ENCODE data around the gene CALML6. TPM values are rescaled to one million over a fixed set of nuclear protein-coding genes. Genes with fewer than 3 reads are reported as not detected.

Gene CALML6
- total RNA-seq, 1 experiment from 2014 or later: 1.7 TPM

GRCh38 chr1:1879942-1880341 lies 35.1 kb upstream of the CALML6 start:
- no peak overlapping the region for H2BK12ac ChIP-seq (ENCODE audit: insufficient read length, low read depth, low read length)
- no peak overlapping the region for H3K23ac ChIP-seq (ENCODE audit: insufficient read length, low read depth, low read length)
- H3K4me1 ChIP-seq (ENCODE audit: insufficient read depth, low read length): no peaks in the 10 kb centered on the region; the same call in 1 of the 2 replicates
- H3K4me1 Mint-ChIP-seq: peaks cover 40 to 54% of the 10 kb centered on the region in 2 experiments
- H3T11ph ChIP-seq (ENCODE audit: low read length): no peak overlapping the region
- no peak for DNase-seq
- peaks cover under 1% of the 10 kb centered on the region for H3K79me1 ChIP-seq (ENCODE audit: insufficient read depth, low read depth, low read length, poor library complexity, severe bottlenecking)
- no peak overlapping the region for H2BK5ac ChIP-seq (ENCODE audit: insufficient read length, low read length)
- TF ChIP-seq CTCF (conservative IDR thresholded peaks at IDR 0.05): no peak
- H3K27me3 ChIP-seq (ENCODE audit: insufficient read depth, low read length): no peaks in the 10 kb centered on the region
- H3K14ac ChIP-seq (ENCODE audit: insufficient read depth, low read length): no peak overlapping the region
- H3K4ac ChIP-seq (ENCODE audit: low read depth, low read length): no peak overlapping the region
- H3K9me3 ChIP-seq (ENCODE audit: control insufficient read depth, low read depth, low read length): no peaks in the 10 kb centered on the region
- peaks cover 6 to 9% of the 10 kb centered on the region in 2 experiments; a peak in 4 of 5 replicates for H3K9me3 Mint-ChIP-seq
- H4K5ac ChIP-seq (ENCODE audit: insufficient read length, low read depth, low read length): no peak overlapping the region
- no peak overlapping the region for H2AK5ac ChIP-seq (ENCODE audit: insufficient read length, low read length)
- no peak overlapping the region for H3K56ac ChIP-seq (ENCODE audit: insufficient read length, low read depth, low read length)
- no peak overlapping the region for H4K91ac ChIP-seq (ENCODE audit: insufficient read length, low read depth, low read length)
- no peak overlapping the region for H3K4me2 ChIP-seq (ENCODE audit: insufficient read depth, insufficient read length, low read length)
- no peak overlapping the region for H2AFZ ChIP-seq (ENCODE audit: low read length)
- H3K27ac Mint-ChIP-seq: peak overlapping the region in 1 of 3 experiments; percentile 65; a peak in 1 of 7 replicates
- H4K20me1 ChIP-seq (ENCODE audit: control insufficient read depth, insufficient read depth, insufficient read length): peaks cover 3% of the 10 kb centered on the region
- H3K9ac ChIP-seq (ENCODE audit: extremely low read depth, insufficient read length, low read length): no peak overlapping the region
- no peak overlapping the region for H4K8ac ChIP-seq (replicated peaks; ENCODE audit: insufficient read length, low read depth, low read length)
- no peak overlapping the region for H2BK120ac ChIP-seq (ENCODE audit: low read depth, low read length, poor library complexity, severe bottlenecking)
- H2BK15ac ChIP-seq (ENCODE audit: low read depth, low read length): no peak overlapping the region
- no CpG with 5 or more reads among the region's 5 CpGs for WGBS (ENCODE audit: extremely low coverage, insufficient read length, low lambda C conversion rate)
- H3K36me3 Mint-ChIP-seq (ENCODE audit: insufficient read depth in 1 of 3, low read depth in 3 of 3): peaks cover 30 to 38% (median 38%) of the 10 kb centered on the region in 3 experiments
- H2BK20ac ChIP-seq (ENCODE audit: low read depth, low read length, poor library complexity, severe bottlenecking): no peak overlapping the region
- H3K27me3 Mint-ChIP-seq (ENCODE audit: low read depth): no peaks in the 10 kb centered on the region
- no peak overlapping the region for H3K18ac ChIP-seq (ENCODE audit: insufficient read length, low read depth, low read length)
- no peak overlapping the region for H3K27ac ChIP-seq (ENCODE audit: insufficient read length, low read depth, low read length)
- H3K79me2 ChIP-seq (ENCODE audit: insufficient read depth, low read length): peaks cover 72% of the 10 kb centered on the region
- H3K4me3 Mint-ChIP-seq: no peak overlapping the region
- H3K23me2 ChIP-seq (ENCODE audit: insufficient read length, low read depth, low read length, poor library complexity, severe bottlenecking): no peaks in the 10 kb centered on the region

Data from H9 (cell line).